Middle frontal gyrus (tissue), 1 donor: ENCODE data around the gene PLEKHA8.
"Not testable (repeated sequence)": the region's sequence is repeated elsewhere in the genome, so short reads cannot be mapped to it uniquely, and the experiment has no call there.

Source experiments
- DNase-seq: peaks from one replicate; pipeline ENCODE4 v3.0.0-alpha.2; 2015; ENCODE audit warnings: low spot score; ENCODE audit errors: extremely low spot score

Gene PLEKHA8

DNA sequence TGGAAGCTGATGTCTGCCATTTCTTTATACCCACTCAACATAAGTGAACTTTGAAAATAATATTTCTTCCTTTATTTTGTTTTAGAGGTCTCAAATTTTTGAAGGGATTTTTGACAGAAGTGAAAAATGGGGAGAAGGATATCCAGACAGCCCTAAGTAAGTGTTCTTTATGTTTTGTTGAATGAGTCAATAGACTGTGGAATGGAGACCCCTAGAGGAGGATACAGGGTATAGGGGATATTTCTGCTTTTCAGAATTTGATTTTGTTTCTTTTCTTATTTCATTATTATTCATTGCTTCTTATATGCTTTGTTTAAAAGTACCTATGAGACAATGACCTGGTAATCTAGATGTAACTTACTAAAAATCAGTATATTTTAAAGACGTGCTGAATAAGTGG, 34.4 kb downstream of the PLEKHA8 start:
- no peak for DNase-seq

DNA sequence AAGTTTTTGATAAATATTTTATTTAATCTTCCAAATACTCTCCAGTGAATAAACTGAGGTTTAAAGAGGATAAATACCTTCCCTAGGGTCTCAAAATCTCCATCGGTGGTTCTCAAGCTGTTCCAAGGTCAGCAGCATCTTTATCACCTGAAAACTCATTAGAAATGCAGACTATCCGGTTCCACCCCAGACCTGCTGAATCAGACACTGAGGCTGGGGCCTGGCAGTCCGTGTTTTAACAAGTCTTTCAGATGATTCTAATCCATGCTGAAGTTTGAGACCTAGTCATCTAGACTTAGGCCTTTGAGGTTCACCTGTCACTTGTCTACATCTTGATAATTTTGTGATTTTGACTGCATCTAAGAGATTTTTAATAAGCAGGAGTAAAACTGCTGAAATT, 37.5 kb downstream of the PLEKHA8 start:
- DNase-seq = no peak

DNA sequence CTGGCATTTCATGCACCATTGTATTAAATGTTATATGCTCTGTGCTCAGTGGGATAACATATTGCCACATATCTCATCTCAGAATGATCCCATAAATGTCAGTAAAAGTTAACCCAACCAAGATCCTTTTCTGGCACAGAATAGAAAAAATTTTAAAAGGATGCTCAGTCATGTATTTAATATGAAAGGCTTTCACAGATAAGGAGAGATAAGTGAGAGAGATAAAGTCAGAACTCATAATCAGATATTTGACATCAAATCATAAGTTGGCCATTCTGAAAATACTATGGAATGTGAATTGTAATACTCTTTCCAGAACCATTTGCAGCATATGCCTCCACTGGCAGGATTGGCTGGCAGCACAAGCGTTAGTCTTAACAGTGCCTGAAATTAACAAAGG, 38.5 kb downstream of the PLEKHA8 start:
- DNase-seq = no peak

DNA sequence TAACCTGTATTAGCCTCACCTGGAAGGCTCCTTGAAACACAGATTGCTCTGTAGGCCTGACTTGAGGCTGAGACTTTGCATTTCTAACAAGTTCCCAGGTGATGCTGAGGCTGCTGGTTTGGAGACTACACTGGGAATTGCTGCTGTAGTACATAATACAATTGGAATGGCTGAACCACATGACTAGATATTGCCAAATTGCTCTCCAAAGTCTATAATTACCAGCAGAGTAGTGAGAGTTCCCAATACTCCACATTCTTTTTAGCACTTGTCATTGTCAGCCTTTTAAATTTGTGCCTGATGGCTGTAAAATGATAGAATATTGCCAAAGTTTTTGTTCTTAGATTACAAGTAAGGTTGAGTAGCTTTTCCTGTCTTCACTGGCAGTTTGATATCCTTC, 39.9 kb downstream of the PLEKHA8 start:
- DNase-seq = no peak

DNA sequence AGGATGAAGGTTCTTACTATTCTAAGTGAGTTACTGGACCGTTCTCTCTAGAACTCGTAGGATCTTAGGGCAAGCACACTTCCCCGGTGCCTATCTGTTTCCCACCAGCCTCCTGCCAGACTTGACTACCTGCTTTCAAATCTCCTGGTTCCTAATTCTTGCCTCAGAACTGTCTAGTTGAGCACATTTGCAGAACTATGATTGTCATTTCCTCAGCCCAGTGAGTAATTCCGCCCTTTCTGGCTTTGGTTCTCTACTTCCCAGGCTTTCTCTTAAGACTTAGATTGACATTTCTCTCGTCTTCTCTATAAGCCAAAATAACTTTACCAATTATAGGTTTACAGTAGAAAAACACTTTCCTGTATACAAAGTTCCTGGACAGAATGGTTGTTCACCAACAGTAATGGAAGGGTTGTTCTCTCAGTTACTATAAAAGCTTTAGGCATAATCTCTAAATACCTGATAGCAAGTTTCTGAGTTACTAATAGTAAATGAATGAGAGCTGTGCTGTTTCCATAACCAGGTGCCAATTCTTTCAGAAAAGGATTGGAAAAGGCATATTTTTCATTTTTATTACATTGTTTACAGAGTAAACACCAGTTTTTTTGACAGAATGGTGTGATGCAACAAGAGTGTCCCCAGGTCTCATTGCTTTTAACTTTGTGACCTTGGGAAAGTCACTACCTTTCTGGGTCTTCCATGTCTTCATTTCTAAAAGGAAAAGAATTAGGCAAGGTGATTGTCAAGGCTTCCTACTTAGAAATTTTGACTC, 41.1 kb downstream of the PLEKHA8 start:
- DNase-seq = no peak

DNA sequence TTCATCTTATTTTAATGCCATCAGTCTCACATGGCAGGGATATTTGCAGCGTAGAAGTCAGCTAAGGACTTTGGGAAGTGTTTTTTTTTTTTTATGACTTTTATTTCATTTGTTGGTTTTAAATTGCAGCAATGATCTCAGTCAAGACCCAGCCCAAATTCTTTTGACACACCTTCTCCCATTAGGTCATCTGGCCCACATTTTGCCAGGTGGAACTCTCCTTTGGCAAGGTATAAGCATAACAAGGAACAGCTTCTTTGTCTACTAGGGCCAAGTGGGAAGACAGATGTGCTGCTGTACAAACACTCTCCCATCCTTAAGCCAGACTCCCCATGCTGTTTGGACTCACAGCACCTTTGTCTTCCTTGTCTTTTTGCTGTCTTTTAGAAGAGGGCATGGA, 41.8 kb downstream of the PLEKHA8 start:
- DNase-seq = no peak

DNA sequence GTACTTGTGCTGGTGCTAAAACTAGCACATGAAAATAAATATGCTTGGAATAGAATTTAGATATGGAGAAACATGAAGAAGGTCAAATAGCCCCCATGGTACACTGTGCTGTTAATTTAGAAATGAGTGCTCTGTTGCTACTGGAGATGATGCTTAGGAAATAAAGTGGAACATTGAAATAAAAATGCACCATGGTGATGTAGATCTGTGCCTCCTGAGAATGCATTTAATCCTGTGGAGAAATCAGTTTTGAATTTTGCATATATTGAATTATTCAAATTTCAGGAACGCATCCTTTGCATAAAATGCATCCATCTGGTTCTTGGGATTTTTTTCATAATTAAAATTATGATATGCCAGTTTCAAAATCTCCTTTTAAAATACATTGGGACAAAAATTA, 44.5 kb downstream of the PLEKHA8 start:
- DNase-seq = no peak

DNA sequence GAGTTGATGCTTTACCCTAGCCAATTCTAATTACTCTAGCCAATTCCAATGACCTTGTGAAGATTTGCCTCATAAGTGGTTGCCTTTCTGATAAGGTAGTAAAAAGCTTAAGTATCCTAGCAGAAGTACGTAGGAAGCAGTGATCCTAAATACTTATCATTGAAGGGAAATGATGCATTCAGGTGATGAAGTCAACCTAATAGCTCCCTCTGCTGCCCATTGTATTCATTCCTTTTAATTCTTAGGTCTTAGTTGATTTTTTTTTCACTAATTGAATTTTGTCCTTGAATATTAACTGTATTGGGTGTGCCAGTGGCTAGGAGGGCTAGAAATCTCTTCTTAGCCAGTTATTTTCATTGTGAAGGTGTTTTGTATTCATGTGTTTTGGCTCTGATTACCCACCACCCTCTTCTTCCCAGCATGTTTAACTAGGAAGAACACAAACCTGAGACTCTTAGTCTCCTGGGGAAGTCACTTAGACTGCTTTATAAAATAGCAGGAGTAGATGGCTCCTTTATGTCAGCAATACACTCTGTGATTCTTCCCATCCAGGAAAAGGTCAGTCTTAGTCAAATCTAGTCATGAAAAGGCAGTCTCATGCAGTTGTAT, 46.3 kb downstream of the PLEKHA8 start:
- no peak for DNase-seq

DNA sequence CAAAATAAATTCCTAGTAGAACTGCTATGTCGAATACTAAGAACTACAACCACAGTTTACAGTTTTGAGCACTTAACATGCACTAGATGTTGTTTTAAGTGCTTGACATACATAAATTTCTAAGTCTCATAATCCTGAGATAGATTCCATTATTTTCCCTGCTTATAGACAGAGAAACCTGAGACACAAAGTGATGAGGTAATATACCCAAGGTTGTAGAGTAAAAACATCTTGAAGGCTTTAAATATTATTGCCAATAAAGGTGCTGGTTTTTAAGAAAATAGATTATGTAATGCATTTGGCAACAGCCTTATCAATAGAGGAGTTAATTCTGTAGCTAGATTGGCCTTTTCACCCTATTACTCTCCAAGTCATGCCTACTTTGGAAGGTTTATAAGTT, 48.2 kb downstream of the PLEKHA8 start:
- DNase-seq = no peak

DNA sequence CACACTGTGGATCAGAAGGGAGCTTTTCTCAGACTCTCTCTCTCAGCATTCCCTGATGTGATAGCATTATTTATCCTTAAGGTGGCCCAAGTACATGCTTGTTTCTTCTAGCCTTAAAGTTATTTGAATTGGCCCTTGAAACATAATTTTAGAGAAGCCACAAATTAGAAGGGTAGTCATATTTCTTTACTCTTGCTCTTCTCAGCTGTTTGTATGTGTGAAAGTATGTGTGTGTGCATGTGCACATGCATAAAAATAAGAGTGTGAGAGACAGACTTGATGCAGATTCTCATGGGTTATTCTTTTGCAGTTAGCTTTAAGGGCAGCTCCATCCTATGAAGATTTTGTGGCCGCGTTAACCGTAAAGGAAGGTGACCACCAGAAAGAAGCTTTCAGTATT, 50.1 kb downstream of the PLEKHA8 start:
- no peak for DNase-seq

DNA sequence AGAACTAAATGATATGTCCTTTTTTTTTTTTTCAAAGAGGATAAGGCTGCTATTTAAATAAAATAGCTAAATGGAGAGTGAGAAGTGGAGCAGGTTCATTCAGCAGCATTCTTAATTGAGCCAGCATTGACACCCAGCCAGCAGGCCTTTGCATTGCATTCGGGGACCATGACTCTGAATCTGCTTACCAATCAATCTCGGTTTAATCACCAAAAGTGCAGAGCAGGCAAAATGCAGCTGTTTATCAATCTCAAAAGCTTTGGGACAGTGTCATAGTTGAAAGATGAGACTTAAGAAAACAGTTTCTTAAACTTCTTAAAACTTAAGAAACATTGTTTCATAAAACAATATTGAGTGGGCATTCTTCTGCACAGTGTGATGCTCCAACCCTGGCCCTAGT, 51.7 kb downstream of the PLEKHA8 start:
- no peak for DNase-seq

DNA sequence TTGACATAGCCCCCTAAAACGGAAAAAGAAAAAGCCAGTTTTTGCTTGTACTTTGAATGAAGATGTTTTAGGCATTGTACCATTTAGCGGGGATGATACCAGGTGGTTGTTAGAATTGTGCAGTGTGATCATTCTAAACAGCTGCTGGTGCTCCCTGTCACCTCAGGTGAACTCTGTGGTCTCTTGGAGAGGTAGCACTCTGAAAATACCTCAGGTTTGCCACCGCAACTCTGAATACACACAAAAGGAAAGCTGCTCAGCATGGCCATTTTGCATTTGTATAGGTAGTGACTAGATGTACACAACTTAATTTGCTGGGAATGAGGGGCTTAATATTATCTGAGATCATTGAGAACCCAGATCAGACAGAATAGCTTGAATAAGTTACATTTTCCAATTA, 52.6 kb downstream of the PLEKHA8 start:
- no peak for DNase-seq

DNA sequence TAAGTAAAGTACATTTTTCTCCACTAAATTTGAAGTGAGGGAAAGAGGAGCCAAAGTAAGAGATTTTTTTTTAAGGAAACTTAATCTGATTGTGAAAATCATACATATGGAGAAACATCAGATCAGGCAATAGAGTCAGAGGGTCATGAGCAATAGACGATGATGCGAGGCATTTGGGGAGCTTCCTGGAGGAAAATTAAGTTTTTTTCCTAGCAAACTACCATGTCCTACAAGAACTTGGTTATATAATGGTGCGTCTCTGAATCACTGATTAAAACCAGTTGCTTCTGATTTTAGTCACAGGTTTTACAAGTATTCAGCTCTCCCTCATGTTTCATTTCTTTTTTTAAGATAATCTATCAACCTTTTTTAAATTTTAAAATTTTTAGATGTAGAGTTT, 54.5 kb downstream of the PLEKHA8 start:
- DNase-seq = no peak

DNA sequence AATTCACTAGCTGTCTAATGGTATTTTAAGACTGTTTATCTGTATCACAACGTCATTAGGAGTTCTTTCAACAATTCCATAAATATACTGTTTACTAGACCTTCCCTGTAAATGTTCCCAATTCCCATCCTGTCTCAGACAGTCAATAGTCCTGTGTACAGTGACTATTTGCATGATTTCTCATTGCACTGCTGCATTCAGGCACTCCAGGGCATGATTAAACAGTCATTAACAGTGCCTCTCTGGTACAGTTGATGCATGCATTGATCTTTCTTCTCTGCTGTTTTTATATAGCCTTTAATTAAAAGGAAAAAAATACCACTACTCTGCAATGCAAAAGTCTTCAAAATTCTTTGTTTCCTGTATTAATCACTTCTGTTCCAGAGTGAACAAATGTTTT, 55.1 kb downstream of the PLEKHA8 start:
- DNase-seq = no peak

DNA sequence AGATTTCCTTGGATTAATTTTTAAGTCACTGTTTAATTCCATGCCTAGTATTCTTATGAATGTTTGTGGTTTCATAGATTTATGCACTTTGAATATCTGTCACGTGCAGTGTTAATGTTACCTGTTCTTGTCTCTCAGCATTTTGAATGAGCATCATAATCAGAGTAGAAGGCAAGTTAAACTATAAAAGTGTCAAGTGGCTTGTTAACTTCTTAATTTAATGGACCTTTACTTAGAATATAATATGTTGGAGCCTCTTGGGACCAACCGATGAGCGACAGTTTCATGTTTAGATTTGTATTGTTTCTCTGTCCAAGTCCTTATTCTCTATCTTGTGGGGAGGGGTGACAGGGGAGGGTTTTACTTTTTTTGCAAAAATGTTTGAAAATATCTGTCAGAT, 56.0 kb downstream of the PLEKHA8 start:
- no peak for DNase-seq

DNA sequence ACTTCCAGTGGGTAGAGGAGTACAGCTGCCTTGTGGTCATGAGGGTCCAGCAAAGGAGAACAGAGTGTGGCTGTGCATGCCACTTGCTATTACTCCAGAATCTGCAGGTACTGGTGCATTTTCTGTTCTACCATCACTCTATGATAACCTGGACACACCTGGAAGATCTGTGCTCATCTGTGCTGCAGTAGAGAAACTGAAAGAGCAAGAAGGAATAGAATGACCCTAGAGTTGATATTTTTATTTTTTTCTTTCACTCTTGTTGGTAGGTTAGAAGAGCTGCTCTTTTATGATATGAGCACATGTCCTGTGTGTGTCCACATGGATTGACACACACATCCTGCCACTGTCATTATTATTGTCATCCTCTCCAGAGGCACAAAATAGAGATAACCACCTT, 58.3 kb downstream of the PLEKHA8 start:
- no peak for DNase-seq

DNA sequence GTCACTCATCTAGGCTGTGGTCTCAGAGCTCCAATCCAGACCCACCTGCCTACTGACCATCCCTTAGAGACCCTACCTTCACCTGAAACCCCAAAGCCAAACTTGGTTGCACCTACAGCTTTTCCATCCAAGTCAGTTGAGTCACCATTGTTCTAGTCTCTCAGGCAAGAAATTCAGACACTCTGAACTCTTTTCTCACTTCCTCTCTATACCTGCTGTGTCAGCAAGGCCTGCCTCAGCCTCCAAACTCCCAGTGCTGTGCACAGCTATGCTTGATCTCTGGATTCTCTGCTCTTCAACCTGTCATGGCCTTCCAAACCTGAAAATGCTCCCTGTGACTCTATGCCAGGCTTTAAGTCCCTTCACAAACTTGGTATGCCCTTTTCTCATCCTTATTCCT, 59.2 kb downstream of the PLEKHA8 start:
- no peak for DNase-seq

DNA sequence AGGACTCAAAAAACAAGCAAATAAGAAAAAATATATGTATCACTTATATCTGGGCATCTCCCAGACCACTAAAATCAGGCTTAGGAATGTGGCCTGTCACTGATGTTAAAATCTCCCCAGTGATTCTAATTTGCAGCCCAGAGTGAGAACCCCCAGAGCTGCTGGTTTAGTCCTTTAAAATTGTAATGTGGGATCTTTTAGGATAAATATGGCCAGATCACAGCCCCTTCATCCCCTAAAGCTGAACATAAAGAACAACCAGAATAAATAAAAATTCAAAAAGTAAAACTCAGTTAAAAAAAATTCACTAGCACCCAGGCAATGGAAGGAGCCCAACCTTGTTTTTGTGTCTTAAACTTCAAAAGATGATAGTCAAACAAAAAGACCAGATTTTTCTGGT, 60.1 kb downstream of the PLEKHA8 start:
- DNase-seq = no peak

DNA sequence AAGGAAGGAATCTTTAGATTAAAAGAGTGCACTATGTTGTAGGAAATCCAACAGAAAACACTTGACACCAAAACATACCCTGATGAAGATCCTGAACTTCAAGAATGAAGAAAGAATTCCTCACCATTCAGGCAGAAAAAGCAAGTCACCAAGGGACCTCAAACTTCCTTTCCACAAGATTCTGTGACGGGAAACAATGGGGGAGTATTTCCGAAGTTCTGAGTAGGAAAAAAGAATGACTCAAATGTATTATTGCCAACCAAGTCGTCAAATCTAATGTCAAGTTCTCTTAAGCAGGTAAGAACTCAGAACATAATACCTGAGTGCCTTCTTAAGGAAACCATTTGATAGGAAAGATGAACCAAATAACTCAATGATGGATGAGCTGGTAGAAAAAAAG, 61.9 kb downstream of the PLEKHA8 start:
- DNase-seq = no peak

DNA sequence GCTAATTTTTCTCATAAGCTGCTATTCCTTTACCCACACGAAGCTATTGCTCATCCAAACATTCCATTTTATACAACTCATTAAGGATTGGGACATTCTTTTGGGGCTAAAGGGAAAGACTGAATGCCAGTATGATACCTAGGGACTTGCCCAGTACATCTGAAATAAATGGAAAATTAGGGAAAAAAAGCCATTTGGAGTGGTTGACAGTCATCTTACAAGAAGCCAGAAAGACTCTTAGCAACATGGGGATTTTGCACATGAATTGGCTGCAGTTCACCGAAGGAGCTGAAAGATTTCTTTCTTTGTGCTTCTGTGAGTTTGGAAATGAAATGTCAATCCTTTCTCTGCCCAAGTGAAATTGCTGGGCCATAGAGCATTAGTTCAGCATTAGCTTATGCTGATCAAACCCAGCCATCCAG, 63.3 kb downstream of the PLEKHA8 start:
- DNase-seq = no peak

DNA sequence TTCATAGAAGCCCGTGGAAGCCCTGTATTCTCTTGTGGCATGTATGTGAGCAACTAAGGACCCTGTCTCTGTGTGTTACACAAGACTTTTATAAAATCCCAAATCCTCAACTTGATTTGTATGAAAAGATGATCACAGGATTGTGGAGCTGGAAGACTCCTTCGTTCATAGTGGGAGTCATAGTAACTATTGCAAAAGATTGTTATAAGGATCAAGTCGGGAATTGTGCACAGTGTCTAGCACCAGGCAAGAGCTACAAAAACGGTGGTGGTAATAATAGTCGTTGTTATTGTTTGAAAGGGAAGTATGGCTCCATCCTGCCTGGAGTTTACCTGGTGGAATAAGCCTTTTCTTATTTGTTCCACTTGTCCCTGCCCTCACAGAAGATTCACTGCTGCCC, 63.8 kb downstream of the PLEKHA8 start:
- DNase-seq = no peak

DNA sequence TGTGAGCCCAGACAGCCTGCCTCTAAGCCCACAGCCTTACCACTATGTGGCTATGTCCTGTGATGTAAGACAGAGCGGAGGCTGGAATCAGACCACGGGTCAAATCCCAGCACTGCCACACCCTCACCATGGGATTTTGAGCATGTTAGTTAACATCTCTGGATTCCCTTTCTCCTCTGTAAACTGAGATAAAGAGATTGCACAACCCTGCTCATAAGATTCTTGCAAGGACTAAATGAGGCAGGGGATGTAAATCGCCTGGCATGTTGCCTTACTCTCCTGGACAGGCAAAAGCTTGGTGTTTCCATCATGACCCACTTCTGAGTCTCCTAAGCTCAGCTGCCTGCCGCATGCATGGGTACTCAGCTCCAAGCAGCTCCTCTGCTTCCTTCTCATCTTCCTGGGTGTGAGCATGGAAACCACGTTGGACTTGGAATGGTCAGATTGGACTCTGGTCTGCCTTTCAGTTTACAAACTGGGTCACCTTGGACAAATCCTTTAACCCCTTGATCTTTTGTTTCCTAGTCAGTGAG, 65.3 kb downstream of the PLEKHA8 start:
- DNase-seq = no peak

DNA sequence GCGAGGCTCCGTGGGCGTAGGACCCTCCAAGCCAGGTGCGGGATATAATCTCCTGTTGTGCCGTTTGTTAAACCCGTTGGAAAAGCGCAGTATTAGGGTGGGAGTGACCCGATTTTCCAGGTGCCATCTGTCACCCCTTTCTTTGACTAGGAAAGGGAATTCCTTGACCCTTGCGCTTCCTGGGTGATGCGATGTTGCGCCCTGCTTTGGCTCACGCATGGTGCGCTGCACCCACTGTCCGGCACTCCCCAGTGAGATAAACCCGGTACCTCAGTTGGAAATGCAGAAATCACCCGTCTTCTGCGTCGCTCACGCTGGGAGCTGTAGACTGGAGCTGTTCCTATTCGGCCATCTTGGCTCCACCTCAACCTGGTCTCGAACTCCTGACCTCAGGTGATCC, 70.4 kb downstream of the PLEKHA8 start:
- not testable (repeated sequence) for DNase-seq
